ENCODE measurements around the gene ZNF302. TPM values are rescaled to one million over a fixed set of nuclear protein-coding genes. Genes with fewer than 3 reads are reported as not detected.

The ZNF302 gene
- total RNA-seq, 1 experiment from 2014 or later = 23.3 TPM

GRCh38 chr19:34671972-34672371, 5.5 kb upstream of the ZNF302 start:
- Histone ChIP-seq H4K8ac (replicated peaks; ENCODE audit: insufficient read length, low read depth, low read length) (no peak overlapping the region), H2AFZ (ENCODE audit: low read length) (no peak overlapping the region), H4K20me1 (ENCODE audit: control insufficient read depth, insufficient read depth, insufficient read length) (no peaks in the 10 kb centered on the region), H3K27ac (ENCODE audit: insufficient read length, low read depth, low read length) (no peak overlapping the region), H3K56ac (ENCODE audit: insufficient read length, low read depth, low read length) (no peak overlapping the region), H3K4me1 (ENCODE audit: insufficient read depth, low read length) (no peaks in the 10 kb centered on the region), H2BK12ac (ENCODE audit: insufficient read length, low read depth, low read length) (no peak overlapping the region), H3K9ac (ENCODE audit: extremely low read depth, insufficient read length, low read length) (no peak overlapping the region), H3K4ac (ENCODE audit: low read depth, low read length) (no peak overlapping the region), H3K14ac (ENCODE audit: insufficient read depth, low read length) (no peak overlapping the region), H4K5ac (ENCODE audit: insufficient read length, low read depth, low read length) (no peak overlapping the region), H3K9me3 (ENCODE audit: control insufficient read depth, low read depth, low read length) (no peaks in the 10 kb centered on the region), H2BK15ac (ENCODE audit: low read depth, low read length) (no peak overlapping the region), H4K91ac (ENCODE audit: insufficient read length, low read depth, low read length) (no peak overlapping the region), H3T11ph (ENCODE audit: low read length) (no peak overlapping the region), H2BK120ac (ENCODE audit: low read depth, low read length, poor library complexity, severe bottlenecking) (no peak overlapping the region), H3K27me3 (ENCODE audit: insufficient read depth, low read length) (no peaks in the 10 kb centered on the region), H3K23me2 (ENCODE audit: insufficient read length, low read depth, low read length, poor library complexity, severe bottlenecking) (peaks cover 6% of the 10 kb centered on the region), H3K79me2 (ENCODE audit: insufficient read depth, low read length) (no peaks in the 10 kb centered on the region), H3K79me1 (ENCODE audit: insufficient read depth, low read depth, low read length, poor library complexity, severe bottlenecking) (no peaks in the 10 kb centered on the region), H3K18ac (ENCODE audit: insufficient read length, low read depth, low read length) (no peak overlapping the region), H2BK20ac (ENCODE audit: low read depth, low read length, poor library complexity, severe bottlenecking) (no peak overlapping the region), H3K23ac (ENCODE audit: insufficient read length, low read depth, low read length) (no peak overlapping the region), H2BK5ac (ENCODE audit: insufficient read length, low read length) (no peak overlapping the region), H2AK5ac (ENCODE audit: insufficient read length, low read length) (no peak overlapping the region), H3K4me2 (ENCODE audit: insufficient read depth, insufficient read length, low read length) (no peak overlapping the region)
- Mint-ChIP-seq H3K4me1 (peaks cover 6 to 8% of the 10 kb centered on the region in 2 experiments), H3K9me3 (peaks cover 5 to 32% of the 10 kb centered on the region in 2 experiments; a peak in 3 of 5 replicates), H3K27me3 (ENCODE audit: low read depth) (peaks cover 25% of the 10 kb centered on the region), H3K36me3 (ENCODE audit: insufficient read depth in 1 of 3, low read depth in 3 of 3) (no peaks in the 10 kb centered on the region; a peak in 3 of 7 replicates), H3K27ac (no peak overlapping the region), H3K4me3 (no peak overlapping the region)
- no CpG with 5 or more reads among the region's 3 CpGs for WGBS (ENCODE audit: extremely low coverage, insufficient read length, low lambda C conversion rate)
- DNase-seq = no peak
- no peak for TF ChIP-seq CTCF (conservative IDR thresholded peaks at IDR 0.05)

Data from H9 (cell line).